ENCODE data around the gene EPHA2. TPM values are rescaled to one million over a fixed set of nuclear protein-coding genes. Genes with fewer than 3 reads are reported as not detected.
A peak's percentile ranks its signal among the peaks of the same experiment; 100 is the strongest.

Gene EPHA2
- total RNA-seq, 2 experiments from 2014 or later = 0.15 TPM; not detected in 1

DNA sequence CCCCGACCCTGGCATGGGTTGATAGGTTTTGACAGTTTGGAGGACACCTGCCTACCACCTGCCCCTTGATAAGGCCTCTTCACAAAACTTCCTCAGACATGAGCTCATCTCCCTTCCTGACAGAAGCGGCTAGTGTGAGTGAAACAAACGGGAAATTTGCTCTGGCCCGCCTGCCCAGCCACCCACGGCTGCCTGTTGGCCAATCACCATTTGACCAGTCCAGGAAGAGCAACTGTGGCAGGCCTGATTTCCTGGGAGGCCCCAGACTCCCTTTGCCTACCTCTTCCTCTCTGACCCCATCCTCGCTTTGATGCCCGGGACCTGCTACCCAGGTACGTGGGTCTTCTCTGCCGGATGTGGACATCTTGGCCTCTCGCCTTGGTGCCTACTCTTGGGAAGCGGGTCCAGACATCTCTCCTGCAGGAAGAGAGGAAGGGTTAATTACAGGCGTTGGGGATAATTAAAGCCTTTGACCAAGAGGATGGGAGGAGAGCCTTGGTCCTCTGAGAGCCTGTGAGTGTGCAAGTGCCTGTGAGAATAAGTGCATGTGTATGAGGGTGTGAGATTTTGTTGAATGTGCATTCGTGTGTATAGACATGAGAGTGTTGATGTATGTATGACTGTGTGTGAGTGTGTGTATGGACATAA lies 1.1 kb upstream of the EPHA2 start:
- Histone ChIP-seq H3K79me2 (ENCODE audit: insufficient read depth, low read depth, low read length) (no peaks in the 10 kb centered on the region), H3K9me2 (ENCODE audit: insufficient read depth, low read length) (no peaks in the 10 kb centered on the region), H3K9me3 (ENCODE audit: low read length) (no peaks in the 10 kb centered on the region), H3K27ac (ENCODE audit: low read depth, low read length, poor library complexity, severe bottlenecking) (no peak overlapping the region), H3K36me3 (ENCODE audit: insufficient read depth, low read length) (no peaks in the 10 kb centered on the region), H2AFZ (ENCODE audit: low read length) (no peak overlapping the region), H3K4me3 (ENCODE audit: low read depth, low read length, poor library complexity, severe bottlenecking) (no peak overlapping the region), H3K4me2 (ENCODE audit: low read length) (no peak overlapping the region), H4K20me1 (ENCODE audit: insufficient read depth, low read length) (no peaks in the 10 kb centered on the region), H3K4me1 (ENCODE audit: insufficient read depth, low read length, poor library complexity, severe bottlenecking) (peaks cover 11% of the 10 kb centered on the region)
- intact Hi-C loops (cut with micrococcal nuclease; ENCODE audit: unreplicated experiment) = no loop called here
- CTCF ChIA-PET (ENCODE audit: unreplicated experiment) = no interaction called here
- POLR2A ChIA-PET = interaction anchor here (0.9 kb wide), 1 partner anchor 619 kb away, joined by 3 read pairs; no protein-coding TSS in a partner anchor
- TF ChIP-seq, protein P1, sequence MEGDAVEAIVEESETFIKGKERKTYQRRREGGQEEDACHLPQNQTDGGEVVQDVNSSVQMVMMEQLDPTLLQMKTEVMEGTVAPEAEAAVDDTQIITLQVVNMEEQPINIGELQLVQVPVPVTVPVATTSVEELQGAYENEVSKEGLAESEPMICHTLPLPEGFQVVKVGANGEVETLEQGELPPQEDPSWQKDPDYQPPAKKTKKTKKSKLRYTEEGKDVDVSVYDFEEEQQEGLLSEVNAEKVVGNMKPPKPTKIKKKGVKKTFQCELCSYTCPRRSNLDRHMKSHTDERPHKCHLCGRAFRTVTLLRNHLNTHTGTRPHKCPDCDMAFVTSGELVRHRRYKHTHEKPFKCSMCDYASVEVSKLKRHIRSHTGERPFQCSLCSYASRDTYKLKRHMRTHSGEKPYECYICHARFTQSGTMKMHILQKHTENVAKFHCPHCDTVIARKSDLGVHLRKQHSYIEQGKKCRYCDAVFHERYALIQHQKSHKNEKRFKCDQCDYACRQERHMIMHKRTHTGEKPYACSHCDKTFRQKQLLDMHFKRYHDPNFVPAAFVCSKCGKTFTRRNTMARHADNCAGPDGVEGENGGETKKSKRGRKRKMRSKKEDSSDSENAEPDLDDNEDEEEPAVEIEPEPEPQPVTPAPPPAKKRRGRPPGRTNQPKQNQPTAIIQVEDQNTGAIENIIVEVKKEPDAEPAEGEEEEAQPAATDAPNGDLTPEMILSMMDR (conservative IDR thresholded peaks at IDR 0.05; ENCODE audit: low read length) = no peak
- TF ChIP-seq EZH2phosphoT487 (IDR thresholded peaks at IDR 0.05; ENCODE audit: borderline replicate concordance, low read depth, low read length) = no peak
- no peak for DNase-seq (ENCODE audit: low spot score)
- BruUV-seq (replicated peaks) = no TSS peak

DNA sequence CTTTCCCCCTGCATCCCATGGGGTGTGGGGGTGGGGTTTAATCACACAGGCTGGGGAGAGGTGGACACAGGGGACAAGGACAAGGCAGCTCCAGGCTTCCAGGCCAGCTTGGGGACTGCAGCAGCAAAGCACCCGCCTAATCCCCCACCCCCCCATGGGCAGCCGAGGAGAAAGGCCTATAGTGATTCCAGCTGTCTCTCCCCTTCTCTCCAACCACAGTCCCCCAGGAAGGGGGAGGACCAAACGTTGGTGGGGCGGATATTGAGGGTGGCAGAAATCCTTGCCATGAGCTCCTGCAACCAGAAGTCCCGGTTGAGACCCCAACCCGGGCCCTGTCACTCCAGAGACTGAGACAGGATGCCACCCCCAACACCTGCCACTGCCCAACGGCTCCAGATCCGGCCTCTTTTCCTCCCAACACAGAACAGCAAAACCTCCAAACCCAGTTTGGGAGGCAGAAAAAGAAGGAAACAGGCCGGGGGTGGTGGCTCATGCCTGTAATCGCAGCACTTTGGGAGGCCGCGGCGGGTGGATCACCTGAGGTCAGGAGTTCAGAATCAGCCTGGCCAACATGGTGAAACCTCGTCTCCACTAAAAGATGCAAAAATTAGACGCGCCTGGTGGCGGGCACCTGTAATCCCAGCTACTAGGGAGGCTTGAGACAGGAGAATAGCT lies 1.7 kb downstream of the EPHA2 start:
- BruUV-seq (replicated peaks) = no TSS peak

More for the DNA sequence above, 1.7 kb downstream of the EPHA2 start:
- Histone ChIP-seq H3K79me2 (ENCODE audit: insufficient read depth, low read depth, low read length) (no peaks in the 10 kb centered on the region), H3K4me3 (ENCODE audit: low read depth, low read length, poor library complexity, severe bottlenecking) (no peak overlapping the region), H4K20me1 (ENCODE audit: insufficient read depth, low read length) (no peaks in the 10 kb centered on the region; the same call in 1 of the 2 replicates), H3K4me2 (ENCODE audit: low read length) (0 out of 2 replicates have a peak overlapping the region, but pooled peaks have one; percentile 4), H3K9me3 (ENCODE audit: low read length) (no peaks in the 10 kb centered on the region), H3K9me2 (ENCODE audit: insufficient read depth, low read length) (no peaks in the 10 kb centered on the region), H3K4me1 (ENCODE audit: insufficient read depth, low read length, poor library complexity, severe bottlenecking) (peaks cover 11% of the 10 kb centered on the region), H2AFZ (ENCODE audit: low read length) (no peak overlapping the region), H3K36me3 (ENCODE audit: insufficient read depth, low read length) (no peaks in the 10 kb centered on the region), H3K27ac (ENCODE audit: low read depth, low read length, poor library complexity, severe bottlenecking) (no peak overlapping the region)
- intact Hi-C loops (cut with micrococcal nuclease; ENCODE audit: unreplicated experiment) = no loop called here
- ChIA-PET POLR2A (interaction anchor here (0.6 to 1.2 kb wide), 2 partner anchors 10 to 325 kb away, joined by 3 to 5 read pairs; no protein-coding TSS in a partner anchor), CTCF (ENCODE audit: unreplicated experiment) (no interaction called here)
- TF ChIP-seq, protein P1 (conservative IDR thresholded peaks at IDR 0.05; ENCODE audit: low read length) = no peak
- TF ChIP-seq EZH2phosphoT487 (IDR thresholded peaks at IDR 0.05; ENCODE audit: borderline replicate concordance, low read depth, low read length) = no peak
- no peak for DNase-seq (ENCODE audit: low spot score)

Data from OCI-LY7 (cell line).